Uterus (tissue), 4 donors: ENCODE data around the gene LIPN. TPM values are rescaled to one million over a fixed set of nuclear protein-coding genes. Genes with fewer than 3 reads are reported as not detected.

Source experiments
- DNase-seq, 2 donors: peaks; one replicate each; pipeline ENCODE4 v3.0.0-alpha.2; 2019 to 2020
- H3K27ac ChIP-seq, 2 donors: fragments of 200-600 bp; sonication (generic); 1 replicate in 1 of 2; 2 replicates in 1 of 2; pipeline ENCODE4 v1.5.1; 2016 to 2018
- H3K27me3 ChIP-seq, 2 donors: fragments of 200-600 bp; sonication (generic); one replicate each; pipeline ENCODE4 v1.5.1; 2018 to 2019; ENCODE audit warnings: control low read depth in 1 of 2
- H3K36me3 ChIP-seq, 2 donors: fragments of 200-600 bp; sonication (generic); one replicate each; pipeline ENCODE4 v1.5.1; 2019; ENCODE audit warnings: control low read depth in 1 of 2
- H3K4me1 ChIP-seq, 2 donors: fragments of 200-600 bp; sonication (generic); one replicate each; pipeline ENCODE4 v1.5.1; 2018 to 2019; ENCODE audit warnings: control low read depth in 1 of 2
- H3K4me3 ChIP-seq, 2 donors: fragments of 200-600 bp; sonication (generic); 1 replicate in 1 of 2; 2 replicates in 1 of 2; pipeline ENCODE4 v1.5.1; 2018 to 2019; ENCODE audit warnings: mild to moderate bottlenecking in 1 of 2
- H3K9me3 ChIP-seq, 2 donors: fragments of 200-600 bp; sonication (generic); one replicate each; pipeline ENCODE4 v1.5.1; 2019; ENCODE audit warnings: control low read depth in 1 of 2
- CTCF ChIP-seq, 4 experiments: fragments of 200-600 bp in 2 of 4; fragments of 450-650 bp in 2 of 4; sonication (generic) in 2 of 4; IDR thresholded peaks; one replicate each; pipeline ENCODE4 v1.5.1; 2016 to 2019; ENCODE audit warnings: antibody characterized with exemption in 4 of 4, mild to moderate bottlenecking in 2 of 4, moderate library complexity in 1 of 4
- POLR2A ChIP-seq, 2 donors: fragments of 450-650 bp; IDR thresholded peaks; one replicate each; pipeline ENCODE4 v1.6.1; 2016; ENCODE audit warnings: antibody characterized with exemption in 2 of 2, mild to moderate bottlenecking in 1 of 2, moderate library complexity in 1 of 2
- intact Hi-C: fragments of 100-400 bp; cut with DNase I; formaldehyde crosslinking; loops from one replicate; pipeline ENCODE4 v1.15.1; 2023; ENCODE audit warnings: low total_unique reads
- total RNA-seq, 4 donors: library from RNA; depleted of rRNA in 3 of 4; stranded (reverse); fragments of >200 nt in 3 of 4; gene quantifications; one replicate each; pipeline versions ENCODE4 v1.1.0 to v1.2.4, GENCODE V29; 2014 to 2023
- donor health status: DM: yes; HTN: yes; CAD: no.

The LIPN gene
- total RNA-seq, 4 donors from 2014 or later, result not detected

- H3K36me3 ChIP-seq, result no peaks in the 10 kb centered on the region
- DNase-seq, result no peak
- H3K4me1 ChIP-seq, result no peaks in the 10 kb centered on the region
- TF ChIP-seq POLR2A (IDR thresholded peaks at IDR 0.05), result no peak
- no peak for TF ChIP-seq CTCF (IDR thresholded peaks at IDR 0.05)
- no peak overlapping the region for H3K4me3 ChIP-seq
- no peak overlapping the region for H3K27ac ChIP-seq
- H3K27me3 ChIP-seq, result no peaks in the 10 kb centered on the region
- no peaks in the 10 kb centered on the region for H3K9me3 ChIP-seq
- intact Hi-C loops, result no loop called here
These were observed 53.4 kb downstream of the LIPN start for GRCh38 chr10:88813200-88813599.

GRCh38 chr10:88819290-88819689, 59.5 kb downstream of the LIPN start:
- Histone ChIP-seq H3K4me1 (no peaks in the 10 kb centered on the region), H3K9me3 (no peaks in the 10 kb centered on the region), H3K36me3 (no peaks in the 10 kb centered on the region), H3K27me3 (no peaks in the 10 kb centered on the region), H3K27ac (no peak overlapping the region), H3K4me3 (no peak overlapping the region)
- intact Hi-C loops, result no loop called here
- DNase-seq, result no peak
- no peak for TF ChIP-seq CTCF (IDR thresholded peaks at IDR 0.05)
- TF ChIP-seq POLR2A (IDR thresholded peaks at IDR 0.05), result no peak

- intact Hi-C loops, result no loop called here
- TF ChIP-seq CTCF (IDR thresholded peaks at IDR 0.05), result no peak
- TF ChIP-seq POLR2A (IDR thresholded peaks at IDR 0.05), result no peak
- Histone ChIP-seq H3K9me3 (no peaks in the 10 kb centered on the region), H3K4me1 (no peaks in the 10 kb centered on the region), H3K27me3 (no peaks in the 10 kb centered on the region), H3K4me3 (no peak overlapping the region), H3K27ac (no peak overlapping the region), H3K36me3 (no peaks in the 10 kb centered on the region)
- DNase-seq, result no peak
These were observed 61.1 kb downstream of the LIPN start for GRCh38 chr10:88820748-88821401.

GRCh38 chr10:88826388-88826787, 66.6 kb downstream of the LIPN start:
- no peak for TF ChIP-seq CTCF (IDR thresholded peaks at IDR 0.05)
- no peak for TF ChIP-seq POLR2A (IDR thresholded peaks at IDR 0.05)
- no peak overlapping the region for H3K4me3 ChIP-seq
- H3K36me3 ChIP-seq, result no peaks in the 10 kb centered on the region
- H3K27me3 ChIP-seq, result no peaks in the 10 kb centered on the region
- DNase-seq, result no peak
- no peaks in the 10 kb centered on the region for H3K4me1 ChIP-seq
- intact Hi-C loops, result no loop called here
- H3K9me3 ChIP-seq, result no peaks in the 10 kb centered on the region
- no peak overlapping the region for H3K27ac ChIP-seq

- no peaks in the 10 kb centered on the region for H3K4me1 ChIP-seq
- no peak for DNase-seq
- H3K4me3 ChIP-seq, result no peak overlapping the region
- H3K27ac ChIP-seq, result no peak overlapping the region
- intact Hi-C loops, result no loop called here
- no peaks in the 10 kb centered on the region for H3K27me3 ChIP-seq
- TF ChIP-seq POLR2A (IDR thresholded peaks at IDR 0.05) (no peak), CTCF (IDR thresholded peaks at IDR 0.05) (no peak)
- H3K36me3 ChIP-seq, result no peaks in the 10 kb centered on the region
- H3K9me3 ChIP-seq, result no peaks in the 10 kb centered on the region
These were observed 67.9 kb downstream of the LIPN start for GRCh38 chr10:88827671-88828070.
